Astrocyte of the cerebellum (primary cell): ENCODE data around the gene STH.
"Not testable (repeated sequence)": the region's sequence is repeated elsewhere in the genome, so short reads cannot be mapped to it uniquely, and the experiment has no call there.

Source experiments
- DNase-seq: peaks from one replicate; pipeline ENCODE4 v3.0.0-alpha.2; 2011; ENCODE audit warnings: low read depth
- H3K4me3 ChIP-seq: 2 replicates; pipeline ENCODE4 v1.5.1; 2011; ENCODE audit warnings: mild to moderate bottlenecking, low read depth, low read length, moderate library complexity
- CTCF ChIP-seq: IDR thresholded peaks from 2 replicates; pipeline ENCODE4 v1.5.1; 2012; ENCODE audit warnings: low read length, low read depth, moderate library complexity, mild to moderate bottlenecking; ENCODE audit errors: missing control alignments
- in situ Hi-C: cut with HindIII; loops from 2 replicates; pipeline ENCODE4 v1.10.0; 2017; ENCODE audit warnings: low sequenced_read_pairs

STH gene

GRCh38 chr17:46011711-46012505, 12.9 kb downstream of the STH start:
- no peak for TF ChIP-seq CTCF
- DNase-seq = no peak
- H3K4me3 ChIP-seq = no peak overlapping the region
- in situ Hi-C loops = no loop called here

DNA sequence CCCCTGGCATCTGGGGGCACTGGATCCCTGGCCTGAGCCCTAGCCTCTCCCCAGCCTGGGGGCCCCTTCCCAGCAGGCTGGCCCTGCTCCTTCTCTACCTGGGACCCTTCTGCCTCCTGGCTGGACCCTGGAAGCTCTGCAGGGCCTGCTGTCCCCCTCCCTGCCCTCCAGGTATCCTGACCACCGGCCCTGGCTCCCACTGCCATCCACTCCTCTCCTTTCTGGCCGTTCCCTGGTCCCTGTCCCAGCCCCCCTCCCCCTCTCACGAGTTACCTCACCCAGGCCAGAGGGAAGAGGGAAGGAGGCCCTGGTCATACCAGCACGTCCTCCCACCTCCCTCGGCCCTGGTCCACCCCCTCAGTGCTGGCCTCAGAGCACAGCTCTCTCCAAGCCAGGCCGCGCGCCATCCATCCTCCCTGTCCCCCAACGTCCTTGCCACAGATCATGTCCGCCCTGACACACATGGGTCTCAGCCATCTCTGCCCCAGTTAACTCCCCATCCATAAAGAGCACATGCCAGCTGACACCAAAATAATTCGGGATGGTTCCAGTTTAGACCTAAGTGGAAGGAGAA, 13.5 kb downstream of the STH start:
- no peak for DNase-seq
- in situ Hi-C loops = no loop called here
- no peak overlapping the region for H3K4me3 ChIP-seq
- TF ChIP-seq CTCF = no peak

DNA sequence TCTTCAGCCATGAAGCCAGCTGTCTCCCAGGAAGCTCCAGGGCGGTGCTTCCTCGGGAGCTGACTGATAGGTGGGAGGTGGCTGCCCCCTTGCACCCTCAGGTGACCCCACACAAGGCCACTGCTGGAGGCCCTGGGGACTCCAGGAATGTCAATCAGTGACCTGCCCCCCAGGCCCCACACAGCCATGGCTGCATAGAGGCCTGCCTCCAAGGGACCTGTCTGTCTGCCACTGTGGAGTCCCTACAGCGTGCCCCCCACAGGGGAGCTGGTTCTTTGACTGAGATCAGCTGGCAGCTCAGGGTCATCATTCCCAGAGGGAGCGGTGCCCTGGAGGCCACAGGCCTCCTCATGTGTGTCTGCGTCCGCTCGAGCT, 14.1 kb downstream of the STH start:
- in situ Hi-C loops = no loop called here
- DNase-seq = no peak
- no peak overlapping the region for H3K4me3 ChIP-seq
- no peak for TF ChIP-seq CTCF

DNA sequence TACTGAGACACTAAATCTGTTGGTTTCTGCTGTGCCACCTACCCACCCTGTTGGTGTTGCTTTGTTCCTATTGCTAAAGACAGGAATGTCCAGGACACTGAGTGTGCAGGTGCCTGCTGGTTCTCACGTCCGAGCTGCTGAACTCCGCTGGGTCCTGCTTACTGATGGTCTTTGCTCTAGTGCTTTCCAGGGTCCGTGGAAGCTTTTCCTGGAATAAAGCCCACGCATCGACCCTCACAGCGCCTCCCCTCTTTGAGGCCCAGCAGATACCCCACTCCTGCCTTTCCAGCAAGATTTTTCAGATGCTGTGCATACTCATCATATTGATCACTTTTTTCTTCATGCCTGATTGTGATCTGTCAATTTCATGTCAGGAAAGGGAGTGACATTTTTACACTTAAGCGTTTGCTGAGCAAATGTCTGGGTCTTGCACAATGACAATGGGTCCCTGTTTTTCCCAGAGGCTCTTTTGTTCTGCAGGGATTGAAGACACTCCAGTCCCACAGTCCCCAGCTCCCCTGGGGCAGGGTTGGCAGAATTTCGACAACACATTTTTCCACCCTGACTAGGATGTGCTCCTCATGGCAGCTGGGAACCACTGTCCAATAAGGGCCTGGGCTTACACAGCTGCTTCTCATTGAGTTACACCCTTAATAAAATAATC, 14.6 kb downstream of the STH start:
- TF ChIP-seq CTCF = no peak
- no peak overlapping the region for H3K4me3 ChIP-seq
- in situ Hi-C loops = no loop called here
- DNase-seq = no peak

GRCh38 chr17:46019408-46019925, 20.4 kb downstream of the STH start:
- DNase-seq, in situ Hi-C loops, H3K4me3 ChIP-seq: not testable (repeated sequence)

DNA sequence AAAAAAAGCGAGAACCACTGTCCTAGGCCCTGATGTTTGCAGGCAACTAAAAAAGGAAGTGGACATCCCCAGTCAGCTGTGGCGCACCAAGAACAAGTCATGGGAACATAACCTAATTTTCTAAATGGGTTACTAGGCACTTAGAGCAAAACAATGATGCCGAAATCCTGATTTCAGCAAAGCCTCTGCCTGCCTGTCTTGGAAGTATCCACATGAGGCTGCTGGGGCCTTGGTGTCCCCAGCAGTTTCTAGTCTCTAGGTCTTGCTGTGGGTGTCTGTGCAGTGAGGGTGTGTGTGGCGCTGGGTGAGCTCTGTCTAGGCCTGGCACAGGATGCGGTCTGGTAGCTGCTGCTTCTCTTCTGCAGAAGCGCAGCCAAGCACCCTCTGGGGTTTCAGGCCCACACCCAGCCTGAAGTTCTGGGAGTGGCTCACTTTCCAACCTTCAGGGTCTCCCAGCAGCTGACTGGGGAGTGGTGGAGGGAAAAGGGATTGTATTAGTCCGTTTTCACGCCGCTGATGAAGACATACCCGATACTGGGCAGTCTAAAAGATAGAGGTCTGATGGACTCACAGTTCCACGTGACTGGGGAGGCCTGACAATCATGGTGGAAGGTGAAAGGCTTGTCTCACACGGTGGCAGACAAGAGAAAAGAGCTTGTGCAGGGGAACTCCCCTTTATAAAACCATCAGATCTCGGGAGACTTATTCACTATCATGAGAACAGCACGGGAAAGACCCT, 21.1 kb downstream of the STH start:
- no peak for DNase-seq
- no peak overlapping the region for H3K4me3 ChIP-seq
- in situ Hi-C loops = no loop called here
- no peak for TF ChIP-seq CTCF
